Heart left ventricle (tissue), 13 donors: ENCODE data around the gene EVA1C.

Experiments used
- POLR2A ChIP-seq, 2 donors: fragments of 450-650 bp; IDR thresholded peaks; one replicate each; pipeline ENCODE4 v1.6.1; 2017; ENCODE audit warnings: antibody characterized with exemption in 2 of 2, mild to moderate bottlenecking in 2 of 2, moderate library complexity in 2 of 2
- TF ChIP-seq, protein P1 (sequence below), 12 donors: fragments of 200-600 bp; sonication (generic) in 4 of 12; IDR thresholded peaks; one replicate each; pipeline versions ENCODE4 v1.5.0 to v1.8.0; 2018 to 2022; ENCODE audit warnings: antibody characterized with exemption in 12 of 12, mild to moderate bottlenecking in 5 of 12
- donor health status: ischemic (EF 13 %, LVEDD 7.1; RV severe dilation, severe dysfunction).
- donor health status: DM: no; HTN: yes; CAD: no.
- donor health status: DM: no; HTN: no; CAD: no.
- donor health status: ischemic (EF 25% LVEDD 6.9; RV normal size, moderate dysfunction).
- donor health status: ischemic (EF 25% LVEDD 5.7; RV mildly dilated, moderate dysfunction).
- donor health status: ischemic (EF 35%, LVEDD 5.7; RV mildly dilated, moderate dysfunction).
- donor health status: nonischemic (EF 11% LVEDD 7.7; RV severe dilation, severe dysfunction).
- donor health status: DM: yes; HTN: yes; CAD: no.
- donor health status: PGD.
- donor health status: ischemic (EF 29% LVEDD 5.4; RV normal size, mild dysfunction).
- donor health status: nonischemic (EF 23%, LVEDD 6.1; RV moderate dilation, normal function).

DNA sequence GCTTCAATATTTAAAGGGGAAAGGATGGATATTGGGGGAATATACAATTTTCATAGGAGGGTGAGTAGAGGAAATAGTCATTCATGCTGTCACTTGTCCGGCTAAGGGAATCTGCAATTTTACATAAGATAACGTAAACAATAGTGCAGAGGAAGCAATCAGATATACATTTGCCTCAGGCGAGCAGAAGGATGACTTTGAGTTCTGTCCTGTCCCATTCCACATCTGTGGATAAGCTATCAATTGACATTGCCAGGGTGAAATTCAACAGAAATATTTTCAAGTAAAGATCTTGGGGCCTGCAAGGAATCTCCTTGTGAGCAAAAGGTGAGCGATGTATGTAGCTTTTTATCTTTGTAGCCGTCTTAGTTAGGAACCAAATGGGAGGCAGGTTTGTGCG lies 32.6 kb downstream of the EVA1C start:
- no peak for TF ChIP-seq POLR2A (IDR thresholded peaks at IDR 0.05)
- TF ChIP-seq, protein P1, sequence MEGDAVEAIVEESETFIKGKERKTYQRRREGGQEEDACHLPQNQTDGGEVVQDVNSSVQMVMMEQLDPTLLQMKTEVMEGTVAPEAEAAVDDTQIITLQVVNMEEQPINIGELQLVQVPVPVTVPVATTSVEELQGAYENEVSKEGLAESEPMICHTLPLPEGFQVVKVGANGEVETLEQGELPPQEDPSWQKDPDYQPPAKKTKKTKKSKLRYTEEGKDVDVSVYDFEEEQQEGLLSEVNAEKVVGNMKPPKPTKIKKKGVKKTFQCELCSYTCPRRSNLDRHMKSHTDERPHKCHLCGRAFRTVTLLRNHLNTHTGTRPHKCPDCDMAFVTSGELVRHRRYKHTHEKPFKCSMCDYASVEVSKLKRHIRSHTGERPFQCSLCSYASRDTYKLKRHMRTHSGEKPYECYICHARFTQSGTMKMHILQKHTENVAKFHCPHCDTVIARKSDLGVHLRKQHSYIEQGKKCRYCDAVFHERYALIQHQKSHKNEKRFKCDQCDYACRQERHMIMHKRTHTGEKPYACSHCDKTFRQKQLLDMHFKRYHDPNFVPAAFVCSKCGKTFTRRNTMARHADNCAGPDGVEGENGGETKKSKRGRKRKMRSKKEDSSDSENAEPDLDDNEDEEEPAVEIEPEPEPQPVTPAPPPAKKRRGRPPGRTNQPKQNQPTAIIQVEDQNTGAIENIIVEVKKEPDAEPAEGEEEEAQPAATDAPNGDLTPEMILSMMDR (IDR thresholded peaks at IDR 0.05): no peak
